ENCODE results near the gene CSKMT.
"Not testable (repeated sequence)": the region's sequence is repeated elsewhere in the genome, so short reads cannot be mapped to it uniquely, and the experiment has no call there.

CSKMT gene

GRCh38 chr11:62678770-62679696 lies 13.9 kb downstream of the CSKMT start, which contains the start of gene UBXN1:
Gene UBXN1, minus strand, starts transcription at chr11:62679073. Its CDS starts 150 bp downstream, at chr11:62678923.
- DNase-seq (ENCODE audit: extremely low read depth, low read depth), result peak; percentile 73
- TF ChIP-seq, protein P1, sequence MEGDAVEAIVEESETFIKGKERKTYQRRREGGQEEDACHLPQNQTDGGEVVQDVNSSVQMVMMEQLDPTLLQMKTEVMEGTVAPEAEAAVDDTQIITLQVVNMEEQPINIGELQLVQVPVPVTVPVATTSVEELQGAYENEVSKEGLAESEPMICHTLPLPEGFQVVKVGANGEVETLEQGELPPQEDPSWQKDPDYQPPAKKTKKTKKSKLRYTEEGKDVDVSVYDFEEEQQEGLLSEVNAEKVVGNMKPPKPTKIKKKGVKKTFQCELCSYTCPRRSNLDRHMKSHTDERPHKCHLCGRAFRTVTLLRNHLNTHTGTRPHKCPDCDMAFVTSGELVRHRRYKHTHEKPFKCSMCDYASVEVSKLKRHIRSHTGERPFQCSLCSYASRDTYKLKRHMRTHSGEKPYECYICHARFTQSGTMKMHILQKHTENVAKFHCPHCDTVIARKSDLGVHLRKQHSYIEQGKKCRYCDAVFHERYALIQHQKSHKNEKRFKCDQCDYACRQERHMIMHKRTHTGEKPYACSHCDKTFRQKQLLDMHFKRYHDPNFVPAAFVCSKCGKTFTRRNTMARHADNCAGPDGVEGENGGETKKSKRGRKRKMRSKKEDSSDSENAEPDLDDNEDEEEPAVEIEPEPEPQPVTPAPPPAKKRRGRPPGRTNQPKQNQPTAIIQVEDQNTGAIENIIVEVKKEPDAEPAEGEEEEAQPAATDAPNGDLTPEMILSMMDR (IDR thresholded peaks at IDR 0.05; ENCODE audit: low read depth, low read length), result no peak

DNA sequence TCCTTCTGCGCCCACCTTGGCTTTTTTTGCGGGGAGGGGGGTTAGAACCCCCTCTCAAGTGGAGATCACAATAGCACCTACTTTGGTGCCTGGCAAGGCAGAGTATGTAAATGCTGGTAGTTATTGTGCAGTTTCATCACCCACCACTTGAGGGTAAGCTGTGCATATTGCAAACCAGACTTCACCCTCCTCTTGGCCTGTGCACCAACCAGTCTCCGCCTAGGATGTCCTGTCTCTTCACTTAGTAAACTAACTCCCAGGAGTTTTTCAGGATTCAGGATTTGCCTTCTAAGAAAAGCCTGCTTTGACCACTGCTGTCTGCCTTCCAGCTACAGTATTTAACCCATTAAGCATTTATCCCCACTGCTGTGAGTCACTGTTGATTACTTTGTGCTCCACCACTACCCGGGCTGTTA lies 15.7 kb downstream of the CSKMT start:
- DNase-seq (ENCODE audit: extremely low read depth, low read depth), result peak; percentile 70
- TF ChIP-seq, protein P1 (IDR thresholded peaks at IDR 0.05; ENCODE audit: low read depth, low read length), result peak; percentile 76

GRCh38 chr11:62682518-62682917 lies 17.4 kb downstream of the CSKMT start:
- TF ChIP-seq, protein P1 (IDR thresholded peaks at IDR 0.05; ENCODE audit: low read depth, low read length), result no peak
- no peak for DNase-seq (ENCODE audit: extremely low read depth, low read depth)

DNA sequence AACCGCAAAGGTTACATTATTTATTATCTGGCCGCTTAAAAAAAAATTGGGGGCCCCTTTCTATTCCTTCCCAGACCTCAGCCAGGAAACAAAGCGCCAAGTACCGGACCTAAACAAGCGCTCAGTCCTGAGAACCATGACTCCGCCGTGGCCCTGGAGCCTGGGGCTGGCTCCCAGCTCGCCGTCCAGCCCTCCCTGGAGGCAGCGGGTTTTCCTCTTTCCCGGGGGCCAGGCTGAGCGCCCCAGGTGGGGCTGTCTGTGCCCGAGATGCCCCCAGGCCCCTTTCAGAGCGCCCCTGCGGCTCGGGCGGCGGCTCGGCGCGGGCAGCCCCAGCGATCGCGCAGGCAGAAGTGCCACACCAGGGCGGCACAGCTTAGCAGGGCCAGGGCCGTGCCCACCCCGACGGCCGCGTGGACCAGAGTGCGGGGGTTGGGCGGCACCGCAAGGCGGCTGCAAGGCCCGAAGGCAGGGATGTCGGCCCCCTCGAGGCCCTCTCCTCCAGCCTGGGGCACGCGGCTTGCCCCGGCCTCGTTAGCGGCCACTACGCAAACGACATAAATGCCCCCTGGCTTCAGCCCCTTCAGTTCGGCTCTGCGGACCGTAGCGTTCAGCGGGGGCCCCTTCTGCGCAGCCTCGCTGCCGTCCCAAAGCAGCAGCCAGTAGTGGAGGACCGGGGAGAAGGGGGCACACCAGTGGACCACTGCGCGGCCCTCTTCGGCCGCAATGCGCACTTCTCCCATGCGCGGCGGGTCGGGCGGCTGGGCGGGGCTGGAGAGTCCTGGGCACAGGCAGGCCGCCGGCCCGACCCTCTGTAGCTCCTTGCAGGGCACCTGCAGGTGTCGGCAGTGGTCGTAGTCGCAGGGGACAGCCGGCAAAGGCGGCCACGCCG lies 22.6 kb downstream of the CSKMT start:
- no peak for DNase-seq (ENCODE audit: extremely low read depth, low read depth)
- TF ChIP-seq, protein P1 (IDR thresholded peaks at IDR 0.05; ENCODE audit: low read depth, low read length), result no peak

DNA sequence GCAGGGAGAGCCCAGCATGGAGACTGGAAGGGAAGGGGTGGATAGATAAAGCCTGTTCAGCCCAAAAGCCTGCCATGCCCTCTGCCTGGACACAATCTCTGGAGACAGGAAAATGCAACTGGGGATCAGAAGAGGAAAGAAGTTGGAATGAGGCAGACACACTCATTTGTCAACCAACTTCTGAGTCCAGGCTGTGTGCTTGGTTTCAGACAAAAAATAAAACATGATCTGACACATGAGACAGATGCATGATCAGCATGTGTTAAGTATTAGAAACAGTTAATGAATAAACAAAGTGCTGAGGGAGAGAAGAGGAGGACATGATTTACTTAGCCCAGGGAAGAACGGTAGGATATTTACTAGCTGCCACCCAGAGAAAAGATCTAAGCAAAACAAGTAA lies 23.4 kb downstream of the CSKMT start:
- TF ChIP-seq, protein P1 (IDR thresholded peaks at IDR 0.05; ENCODE audit: low read depth, low read length), result no peak
- no peak for DNase-seq (ENCODE audit: extremely low read depth, low read depth)

DNA sequence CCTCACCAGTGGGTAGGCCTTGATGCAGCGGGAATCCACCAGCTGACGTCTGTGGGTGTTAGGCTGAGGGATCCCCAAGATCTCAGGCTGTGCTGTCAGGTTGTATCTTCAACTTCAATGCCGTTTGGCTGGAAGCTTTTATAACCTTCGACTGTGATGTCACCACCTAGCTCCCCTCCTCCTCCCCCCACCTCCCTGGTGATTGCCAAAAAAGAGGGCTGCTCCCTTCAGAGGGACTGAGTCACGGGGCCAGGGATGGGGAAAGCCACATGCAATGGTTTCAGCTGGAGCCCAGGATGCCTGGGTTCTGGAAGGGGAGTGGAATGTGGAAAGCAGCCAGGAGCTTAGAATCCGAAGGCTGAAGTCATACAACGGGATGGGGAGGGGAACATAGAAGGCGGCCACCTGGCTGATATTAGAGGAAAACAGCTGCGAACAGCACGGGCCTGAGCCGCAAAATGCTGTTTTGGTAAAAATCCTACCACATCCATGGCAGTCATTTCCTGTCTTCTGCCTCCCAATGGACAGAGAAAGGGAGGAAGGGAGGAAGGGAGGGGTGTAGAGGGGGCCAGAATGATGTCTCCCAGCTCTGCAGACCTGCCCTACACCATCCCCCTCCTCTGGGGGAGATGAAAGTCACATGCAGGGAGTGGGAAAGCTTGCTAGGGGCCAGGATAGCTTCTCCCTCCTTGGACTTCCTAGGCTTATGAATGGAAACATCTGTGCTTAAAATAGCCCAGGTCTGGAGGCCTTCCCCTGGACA lies 24.5 kb downstream of the CSKMT start, which contains the start of gene LRRN4CL:
Gene LRRN4CL (minus strand): TSS at position 110 of the 763 bp plus-strand sequence. CDS start 1,022 bp downstream, outside the sequence.
- DNase-seq (ENCODE audit: extremely low read depth, low read depth), result peak; percentile 95
- TF ChIP-seq, protein P1 (IDR thresholded peaks at IDR 0.05; ENCODE audit: low read depth, low read length), result no peak

- not testable (repeated sequence) for DNase-seq (ENCODE audit: extremely low read depth, low read depth)
Measured at GRCh38 chr11:62693624-62694023, 28.5 kb downstream of the CSKMT start.
